Skin epidermis (tissue), 12 donors: ENCODE results near the gene HLA-DQB2.
"Not testable (repeated sequence)": the region's sequence is repeated elsewhere in the genome, so short reads cannot be mapped to it uniquely, and the experiment has no call there.

Experiments used
- H3K27ac ChIP-seq, 21 experiments: fragments of 200-600 bp; sonication (generic) in 11 of 21; one replicate each; pipeline ENCODE4 v1.5.0; 2020; ENCODE audit warnings: mild to moderate bottlenecking in 3 of 21, inconsistent platforms in 2 of 21, moderate library complexity in 2 of 21
- H3K4me3 ChIP-seq, 7 experiments: fragments of 200-600 bp; sonication (generic) in 2 of 7; one replicate each; pipeline ENCODE4 v1.5.0; 2020; ENCODE audit warnings: inconsistent platforms in 2 of 7, mild to moderate bottlenecking in 2 of 7, moderate library complexity in 1 of 7

Gene HLA-DQB2

DNA sequence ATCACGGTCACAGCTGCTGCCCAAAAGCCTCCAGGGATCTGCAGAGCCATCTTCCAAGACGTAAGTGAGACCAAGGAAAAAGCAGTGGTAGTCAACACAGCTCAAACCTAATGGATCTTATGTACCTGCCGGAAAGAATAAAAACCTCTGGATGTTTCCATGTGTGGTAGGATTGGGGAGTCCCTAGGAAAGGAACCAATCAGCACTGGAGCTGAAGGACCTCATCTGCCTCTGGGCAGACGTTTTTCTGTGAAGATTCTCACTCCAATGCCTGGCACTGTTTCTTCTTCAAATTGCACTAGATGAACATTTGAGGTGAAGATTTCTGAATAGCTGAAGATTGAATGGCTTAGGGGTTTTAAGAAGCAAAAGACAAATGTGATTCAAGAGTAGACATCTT, at the start of gene HLA-DQB2:
Gene HLA-DQB2 (minus strand): TSS at position 112 of the 400 bp plus-strand sequence. CDS start 62 bp downstream, at position 50.
- peak within 1 kb of the TSS in 1 of 21 experiments; percentile 17 for H3K27ac ChIP-seq
- H3K4me3 ChIP-seq = no peak within 1 kb of the TSS

DNA sequence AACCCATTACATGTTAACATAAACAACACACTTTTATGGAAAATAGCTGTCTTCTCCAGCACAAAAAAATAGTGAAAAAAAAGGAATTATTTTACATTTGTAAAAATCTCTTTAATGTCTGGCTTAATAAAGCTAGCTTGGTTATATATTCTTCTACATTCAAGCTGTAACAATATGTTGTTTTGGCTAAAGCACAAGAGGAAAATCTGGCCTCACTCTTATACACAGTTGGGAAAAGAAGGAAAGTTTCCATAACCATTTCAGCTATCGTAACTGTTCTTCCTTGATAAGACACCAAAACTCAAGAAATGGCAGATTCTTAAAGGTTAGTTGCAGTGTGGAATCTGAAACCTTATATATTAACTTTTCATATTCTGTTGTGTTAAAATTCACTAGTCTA, 45.8 kb upstream of the HLA-DQB2 start:
- Histone ChIP-seq H3K4me3 (no peak overlapping the region), H3K27ac (no peak overlapping the region)

- Histone ChIP-seq H3K4me3 (no peak overlapping the region), H3K27ac (no peak overlapping the region)
These were observed 43.8 kb upstream of the HLA-DQB2 start for GRCh38 chr6:32807020-32807580.

DNA sequence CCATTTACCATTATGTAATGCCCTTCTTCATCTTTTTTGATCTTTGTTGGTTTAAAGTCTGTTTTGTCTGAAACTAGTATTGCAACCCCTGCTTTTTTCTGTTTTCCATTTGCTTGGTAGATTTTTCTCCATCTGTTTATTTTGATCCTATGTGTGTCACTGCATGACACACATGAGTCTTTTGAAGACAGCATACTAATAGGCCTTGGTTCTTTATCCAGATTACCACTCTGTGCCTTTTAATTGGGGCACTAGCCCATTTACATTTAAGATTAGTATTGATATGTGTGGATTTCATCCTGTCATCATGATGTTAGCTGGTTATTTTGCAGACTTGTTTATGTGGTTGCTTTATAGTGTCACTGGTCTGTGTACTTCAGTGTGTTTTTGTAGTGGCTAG, 42.1 kb upstream of the HLA-DQB2 start:
- H3K27ac ChIP-seq, H3K4me3 ChIP-seq: not testable (repeated sequence)

- no peak overlapping the region for H3K27ac ChIP-seq
- no peak overlapping the region for H3K4me3 ChIP-seq
These were observed 40.1 kb upstream of the HLA-DQB2 start for GRCh38 chr6:32803416-32803815.

- Histone ChIP-seq H3K27ac (no peak overlapping the region), H3K4me3 (no peak overlapping the region)
These were observed 36.4 kb upstream of the HLA-DQB2 start for GRCh38 chr6:32799740-32800139.

DNA sequence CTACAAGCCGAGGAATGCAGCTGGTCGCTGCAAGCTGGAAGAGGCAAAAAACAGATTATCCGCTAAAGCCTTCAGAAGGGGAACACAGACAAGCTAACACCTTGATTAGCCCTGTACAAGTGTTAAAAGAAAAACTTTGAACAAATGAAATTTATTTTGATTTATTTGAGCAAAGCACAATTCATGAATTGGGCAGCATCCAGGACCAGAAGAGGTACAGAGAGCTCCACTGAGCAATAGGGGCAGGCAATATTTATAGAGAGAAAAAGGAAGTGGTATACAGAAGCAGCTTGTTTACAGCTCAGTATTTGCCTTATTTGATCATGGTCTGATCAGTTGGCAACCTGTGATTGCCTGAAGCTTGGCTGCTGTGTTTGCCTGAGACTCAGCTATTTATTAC, 35.8 kb upstream of the HLA-DQB2 start:
- Histone ChIP-seq H3K4me3 (no peak overlapping the region), H3K27ac (no peak overlapping the region)

DNA sequence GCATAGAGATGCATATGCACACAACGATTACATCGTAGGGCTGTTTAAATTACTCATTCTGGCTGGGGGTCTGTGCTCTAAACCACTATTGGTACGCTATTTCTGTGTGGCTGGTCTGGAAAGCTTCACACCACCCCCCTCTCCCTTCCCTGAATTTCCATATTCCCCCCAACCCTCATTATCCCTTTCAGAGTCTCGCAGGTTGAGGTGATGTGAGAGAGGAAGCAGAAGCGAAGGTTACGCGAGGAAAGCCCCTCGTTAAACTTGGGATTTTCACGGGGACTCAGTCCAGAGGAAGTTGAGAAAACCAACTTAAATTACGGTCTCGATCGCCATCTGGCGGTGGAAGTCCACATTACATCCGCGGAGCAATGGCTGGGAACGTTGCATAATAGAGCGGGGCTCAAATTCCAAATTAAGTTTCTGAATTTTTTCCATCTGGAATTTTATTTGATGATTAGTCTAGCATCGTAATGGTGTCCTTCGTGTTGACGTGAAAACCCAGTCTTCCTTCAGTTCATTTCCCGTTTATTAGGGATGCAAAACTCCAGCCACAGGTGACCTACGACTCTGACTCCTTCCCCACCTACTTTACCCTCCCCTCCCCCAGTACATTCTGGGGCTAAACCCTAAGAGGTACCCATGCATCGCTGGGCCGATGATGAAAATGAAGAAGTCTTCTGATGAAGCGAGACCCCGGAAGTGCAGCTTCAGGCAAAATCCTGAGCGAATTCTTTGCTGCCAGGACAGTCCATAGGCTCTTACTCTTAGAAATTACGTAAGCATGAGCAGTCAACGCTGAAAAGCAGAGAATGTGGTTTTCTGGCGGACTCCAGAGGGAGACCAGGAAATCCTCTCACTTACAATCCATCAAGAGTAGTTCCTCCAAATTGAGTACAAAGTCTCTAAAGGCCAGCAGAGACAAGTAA, 33.8 kb upstream of the HLA-DQB2 start:
- Histone ChIP-seq H3K27ac (peak overlapping the region in 3 of 21 experiments; percentile 33 to 38 (median 33)), H3K4me3 (peak overlapping the region in 3 of 7 experiments; percentile 1 to 20 (median 6))

GRCh38 chr6:32794510-32794909, 31.2 kb upstream of the HLA-DQB2 start:
- Histone ChIP-seq H3K27ac (peak overlapping the region in 1 of 21 experiments; percentile 46), H3K4me3 (no peak overlapping the region)

GRCh38 chr6:32792901-32793435, 29.6 kb upstream of the HLA-DQB2 start:
- Histone ChIP-seq H3K27ac (no peak overlapping the region), H3K4me3 (no peak overlapping the region)

GRCh38 chr6:32790306-32790705, 27.0 kb upstream of the HLA-DQB2 start:
- no peak overlapping the region for H3K4me3 ChIP-seq

GRCh38 chr6:32785781-32786533, 22.6 kb upstream of the HLA-DQB2 start:
- Histone ChIP-seq H3K27ac (no peak overlapping the region), H3K4me3 (no peak overlapping the region)

More at GRCh38 chr6:32790306-32790705, 27.0 kb upstream of the HLA-DQB2 start:
- H3K27ac ChIP-seq = no peak overlapping the region

DNA sequence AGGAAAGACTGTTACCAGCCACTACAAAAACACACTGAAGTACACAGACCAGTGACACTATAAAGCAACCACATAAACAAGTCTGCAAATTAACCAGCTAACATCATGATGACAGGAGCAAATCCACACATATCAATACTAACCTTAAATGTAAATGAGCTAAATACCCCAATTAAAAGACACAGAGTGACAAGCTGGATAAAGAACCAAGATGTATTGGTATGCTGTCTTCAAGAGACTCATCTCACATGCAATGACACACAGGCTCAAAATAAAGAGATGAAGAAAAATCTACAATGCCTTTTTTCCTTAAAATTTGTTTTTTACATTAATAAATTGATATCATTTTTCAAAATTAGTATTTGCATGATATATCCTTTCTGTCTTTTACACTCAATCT, 19.6 kb upstream of the HLA-DQB2 start:
- not testable (repeated sequence) for H3K4me3 ChIP-seq, H3K27ac ChIP-seq

DNA sequence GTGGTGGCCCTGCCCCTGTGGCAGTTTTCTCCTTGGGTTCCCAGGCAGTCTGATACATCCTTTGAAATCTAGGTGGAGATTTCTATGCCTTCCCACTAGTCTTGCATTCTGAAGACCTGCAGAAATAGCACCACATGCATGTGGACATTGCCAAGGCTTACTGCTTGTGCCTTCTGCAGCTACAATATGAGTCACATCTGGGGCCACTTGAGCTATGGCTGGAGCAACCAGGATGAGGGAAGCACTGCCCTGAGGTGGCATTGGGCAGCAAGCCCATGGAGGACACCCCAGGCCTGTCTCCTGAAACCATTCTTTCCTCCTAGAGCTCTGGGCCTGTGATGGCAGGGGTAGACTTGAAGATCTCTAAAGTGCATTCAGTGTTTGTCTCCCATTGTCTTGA, 15.7 kb upstream of the HLA-DQB2 start:
- H3K4me3 ChIP-seq = no peak overlapping the region
- no peak overlapping the region for H3K27ac ChIP-seq

- peak overlapping the region in 3 of 21 experiments; percentile 3 to 37 (median 9) for H3K27ac ChIP-seq
- H3K4me3 ChIP-seq = no peak overlapping the region
These were observed 11.7 kb upstream of the HLA-DQB2 start for GRCh38 chr6:32775071-32775470.

DNA sequence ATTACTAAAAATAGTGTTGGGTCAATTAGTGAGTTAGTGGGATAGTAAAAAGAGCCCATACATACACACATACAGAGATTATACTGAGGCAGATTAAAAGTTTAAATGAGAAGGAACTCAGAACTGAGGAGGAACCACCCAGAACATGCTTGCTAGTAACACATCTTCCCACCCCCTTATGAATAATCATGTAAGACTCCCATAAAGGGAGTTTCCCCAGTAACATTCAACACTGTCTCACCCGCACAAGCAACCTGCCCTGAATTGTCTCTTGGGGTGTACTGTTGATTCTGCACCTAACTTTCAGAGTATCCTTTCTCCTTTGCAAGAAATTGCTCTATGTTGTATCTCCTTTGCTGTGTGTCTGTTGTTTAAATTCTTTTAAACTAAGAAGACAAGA, 11.1 kb upstream of the HLA-DQB2 start:
- Histone ChIP-seq H3K4me3 (no peak overlapping the region), H3K27ac (no peak overlapping the region)

- Histone ChIP-seq H3K27ac (no peak overlapping the region), H3K4me3 (no peak overlapping the region)
These were observed 9.3 kb upstream of the HLA-DQB2 start for GRCh38 chr6:32772656-32773055.

GRCh38 chr6:32764048-32764447, 716 bp upstream of the HLA-DQB2 start:
- H3K4me3 ChIP-seq = no peak overlapping the region
- no peak overlapping the region for H3K27ac ChIP-seq

DNA sequence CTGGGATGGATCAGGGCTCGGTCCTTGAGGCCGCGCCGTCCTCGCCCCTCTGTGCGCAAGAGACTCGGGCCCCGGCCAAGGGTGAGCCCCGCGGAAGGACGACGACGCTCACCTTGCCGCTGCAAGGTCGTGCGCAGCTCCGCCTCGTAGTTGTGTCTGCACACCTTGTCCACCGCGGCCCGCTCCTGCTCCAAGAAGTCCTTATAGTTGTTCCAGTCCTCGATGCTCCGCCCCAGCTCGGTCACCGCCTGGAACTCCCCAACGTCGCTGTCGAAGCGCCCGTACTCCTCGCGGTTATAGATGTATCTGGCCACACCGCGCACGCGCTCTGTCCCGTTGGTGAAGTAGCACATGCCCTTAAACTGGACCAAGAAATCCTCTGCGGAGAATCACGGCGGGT, 1.8 kb downstream of the HLA-DQB2 start:
- no peak overlapping the region for H3K4me3 ChIP-seq
- no peak overlapping the region for H3K27ac ChIP-seq

GRCh38 chr6:32761072-32761471, 2.3 kb downstream of the HLA-DQB2 start:
- Histone ChIP-seq H3K27ac (no peak overlapping the region), H3K4me3 (no peak overlapping the region)
